A549 (cell line): ENCODE data around the gene PTPRJ.

Experiments used
- CTCF ChIP-seq: fragments of >200 bp; sonication (Bioruptor Twin); formaldehyde crosslinking; IDR thresholded peaks from 3 replicates; pipeline ENCODE4 v1.5.1; 2016
- E2F6 ChIP-seq: IDR thresholded peaks from 2 replicates; pipeline ENCODE4 v1.6.1; 2012; ENCODE audit warnings: low read depth, borderline replicate concordance
- POLR2A ChIP-seq: IDR thresholded peaks from 2 replicates; pipeline ENCODE4 v1.6.1; 2012; ENCODE audit warnings: mild to moderate bottlenecking, low read length
- RNF2 ChIP-seq: fragments of 200-600 bp; sonication (generic); IDR thresholded peaks from 2 replicates; pipeline ENCODE4 v1.6.1; 2016; ENCODE audit warnings: low read depth, mild to moderate bottlenecking, antibody characterized with exemption, moderate library complexity, borderline replicate concordance

DNA sequence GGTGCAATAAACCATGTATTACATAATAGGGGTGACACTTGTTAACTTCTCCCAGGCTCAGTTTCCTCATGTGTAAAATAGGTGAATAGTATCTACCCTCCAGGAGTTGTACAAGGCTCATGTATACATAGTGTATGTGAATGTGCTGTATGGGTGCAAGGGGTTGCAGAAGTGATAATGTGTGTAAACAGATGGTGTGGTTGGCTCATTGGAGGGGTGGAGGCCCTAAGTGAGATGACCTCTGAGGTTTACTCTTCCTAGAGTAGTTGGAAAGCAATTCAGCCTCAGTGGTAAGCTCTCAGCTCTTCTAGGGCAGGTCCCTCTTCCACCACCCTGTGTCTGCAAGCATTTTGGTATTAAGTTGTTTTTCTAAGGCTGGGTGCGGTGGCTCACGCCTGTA is 102.4 kb downstream of the PTPRJ start:
- TF ChIP-seq CTCF (no peak), POLR2A (no peak), RNF2 (no peak), E2F6 (no peak)
